OCI-LY1 (cell line): ENCODE measurements around the gene ZNF460.

Experiments
- EZH2 ChIP-seq: fragments of 200-600 bp; sonication (generic), shearing (Covaris generic); IDR thresholded peaks from 2 replicates; pipeline ENCODE4 v1.8.0; 2017; ENCODE audit warnings: borderline replicate concordance, mixed run types, mild to moderate bottlenecking, antibody characterized with exemption, low read length, moderate library complexity, mixed read lengths
- TF ChIP-seq, protein P1 (sequence below): fragments of 200-600 bp; sonication (generic), shearing (Covaris generic); IDR thresholded peaks from 2 replicates; pipeline ENCODE4 v1.5.1; 2017; ENCODE audit warnings: mild to moderate bottlenecking, antibody characterized with exemption, low read length, moderate library complexity, mixed read lengths

DNA sequence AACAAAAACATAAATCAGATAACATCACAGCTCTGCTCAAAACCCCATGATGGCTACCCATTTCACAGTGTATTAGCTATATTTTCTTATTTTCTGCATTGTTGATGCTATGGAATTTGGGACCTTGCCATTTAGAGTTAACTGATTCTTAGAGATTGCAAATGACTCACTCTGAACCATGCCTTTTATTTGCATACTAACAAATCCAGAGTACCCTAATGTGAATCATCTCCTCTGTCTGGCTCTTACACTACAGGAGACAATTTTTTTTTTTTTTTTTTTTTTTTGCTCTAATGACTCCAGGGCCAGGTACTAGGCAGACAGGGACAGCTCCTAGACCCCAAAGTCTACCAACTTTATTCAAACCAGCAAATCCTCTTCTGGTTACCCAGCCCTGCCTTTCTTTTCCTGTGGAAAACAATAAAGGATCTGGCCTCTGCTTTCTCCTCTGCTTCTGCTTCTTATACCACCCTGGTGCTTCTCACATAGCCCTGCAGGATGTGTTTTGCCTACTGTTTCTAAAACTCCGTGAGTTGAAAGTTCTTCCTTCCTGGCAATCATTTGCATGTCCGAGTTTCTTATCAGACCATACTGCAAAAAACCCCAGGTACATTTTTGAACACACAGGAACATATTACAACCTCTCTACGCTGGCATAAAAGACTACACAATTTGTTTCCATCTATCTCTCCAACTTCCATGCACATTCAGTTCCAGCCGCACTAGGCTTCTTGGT is 10.6 kb upstream of the ZNF460 start:
- TF ChIP-seq, protein P1, sequence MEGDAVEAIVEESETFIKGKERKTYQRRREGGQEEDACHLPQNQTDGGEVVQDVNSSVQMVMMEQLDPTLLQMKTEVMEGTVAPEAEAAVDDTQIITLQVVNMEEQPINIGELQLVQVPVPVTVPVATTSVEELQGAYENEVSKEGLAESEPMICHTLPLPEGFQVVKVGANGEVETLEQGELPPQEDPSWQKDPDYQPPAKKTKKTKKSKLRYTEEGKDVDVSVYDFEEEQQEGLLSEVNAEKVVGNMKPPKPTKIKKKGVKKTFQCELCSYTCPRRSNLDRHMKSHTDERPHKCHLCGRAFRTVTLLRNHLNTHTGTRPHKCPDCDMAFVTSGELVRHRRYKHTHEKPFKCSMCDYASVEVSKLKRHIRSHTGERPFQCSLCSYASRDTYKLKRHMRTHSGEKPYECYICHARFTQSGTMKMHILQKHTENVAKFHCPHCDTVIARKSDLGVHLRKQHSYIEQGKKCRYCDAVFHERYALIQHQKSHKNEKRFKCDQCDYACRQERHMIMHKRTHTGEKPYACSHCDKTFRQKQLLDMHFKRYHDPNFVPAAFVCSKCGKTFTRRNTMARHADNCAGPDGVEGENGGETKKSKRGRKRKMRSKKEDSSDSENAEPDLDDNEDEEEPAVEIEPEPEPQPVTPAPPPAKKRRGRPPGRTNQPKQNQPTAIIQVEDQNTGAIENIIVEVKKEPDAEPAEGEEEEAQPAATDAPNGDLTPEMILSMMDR: no peak
- no peak for TF ChIP-seq EZH2
